B cell (primary cell): ENCODE results near the gene RALB. TPM values are rescaled to one million over a fixed set of nuclear protein-coding genes. Genes with fewer than 3 reads are reported as not detected.
A peak's percentile ranks its signal among the peaks of the same experiment; 100 is the strongest.
"Not testable (repeated sequence)": the region's sequence is repeated elsewhere in the genome, so short reads cannot be mapped to it uniquely, and the experiment has no call there.

ENCODE experiments used
- ATAC-seq: fragments of 200-7000 bp; cut with Tn5 transposase; one replicate; pipeline ENCODE4 v1.10.0; 2021; ENCODE audit warnings: low read depth, mild to moderate bottlenecking, moderate number of reproducible peaks, moderate library complexity
- CTCF ChIA-PET: fragments of 350-600 bp; sonication (Branson Sonifier 250); formaldehyde crosslinking; loops from one replicate; lab custom pipeline; 2021; ENCODE audit warnings: antibody characterized with exemption, inconsistent platforms; lab: Charles Lee
- POLR2A ChIA-PET: fragments of 350-600 bp; sonication (Branson Sonifier 250); formaldehyde crosslinking; loops from one replicate; lab custom pipeline; 2021; ENCODE audit warnings: antibody characterized with exemption; lab: Charles Lee
- DNase-seq: peaks from one replicate; pipeline ENCODE4 v3.0.0; 2013
- H2AFZ ChIP-seq: 2 replicates; pipeline ENCODE4 v1.6.1; 2012; ENCODE audit warnings: mild to moderate bottlenecking, low read depth, low read length; ENCODE audit not compliant: insufficient read depth, poor library complexity, severe bottlenecking
- H3K27ac ChIP-seq, 2 donors: 1 replicate in 1 of 2; 2 replicates in 1 of 2; pipeline ENCODE4 v1.5.1; 2012 to 2013; ENCODE audit warnings: low read length in 2 of 2, mild to moderate bottlenecking in 2 of 2, moderate library complexity in 1 of 2
- H3K27me3 ChIP-seq, 4 experiments: fragments of 200-600 bp in 1 of 4; sonication (generic) in 1 of 4; replicated peaks in 1 of 4; 1 replicate in 2 of 4; 2 replicates in 2 of 4; pipeline versions ENCODE4 v1.6.1 to v1.7.0; 2013 to 2016; ENCODE audit warnings: low read length in 3 of 4, mild to moderate bottlenecking in 2 of 4, mixed read lengths in 1 of 4, moderate library complexity in 1 of 4; ENCODE audit not compliant: insufficient read depth in 4 of 4, control insufficient read depth in 3 of 4; ENCODE audit errors: control extremely low read depth in 1 of 4
- H3K36me3 ChIP-seq, 2 experiments: replicated peaks in 1 of 2; 1 replicate in 1 of 2; 2 replicates in 1 of 2; pipeline versions ENCODE4 v1.6.1 to v1.7.1; 2013; ENCODE audit warnings: low read length in 1 of 2; ENCODE audit not compliant: insufficient read depth in 2 of 2, control insufficient read depth in 1 of 2; ENCODE audit errors: control extremely low read depth in 1 of 2, extremely low read depth in 1 of 2
- H3K4me1 ChIP-seq, 2 donors: fragments of 200-600 bp in 1 of 2; sonication (generic) in 1 of 2; 1 replicate in 1 of 2; 2 replicates in 1 of 2; pipeline versions ENCODE4 v1.5.1 to v1.6.1; 2013 to 2017; ENCODE audit warnings: low read length in 2 of 2; ENCODE audit not compliant: control insufficient read depth in 2 of 2, insufficient read depth in 2 of 2
- H3K4me2 ChIP-seq: replicated peaks from 2 replicates; pipeline ENCODE3; 2012; ENCODE audit warnings: mild to moderate bottlenecking, low read depth, low read length; ENCODE audit not compliant: poor library complexity, severe bottlenecking
- H3K4me3 ChIP-seq, 5 experiments: fragments of 200-600 bp in 1 of 5; sonication (generic) in 1 of 5; 1 replicate in 3 of 5; 2 replicates in 2 of 5; pipeline versions ENCODE4 v1.5.1 to v1.7.0; 2011 to 2016; ENCODE audit warnings: low read length in 4 of 5, mild to moderate bottlenecking in 4 of 5, low read depth in 2 of 5, control low read depth in 1 of 5, moderate library complexity in 1 of 5; ENCODE audit not compliant: insufficient read depth in 1 of 5; ENCODE audit errors: control extremely low read depth in 1 of 5, extremely low read depth in 1 of 5
- H3K79me2 ChIP-seq: fragments of 200-600 bp; sonication (generic); one replicate; pipeline ENCODE4 v1.6.0; 2016; ENCODE audit warnings: low read length; ENCODE audit not compliant: control insufficient read depth, insufficient read depth
- H3K9ac ChIP-seq: fragments of 200-600 bp; sonication (generic); 2 replicates; pipeline ENCODE4 v1.6.1; 2017; ENCODE audit warnings: mild to moderate bottlenecking, low read length, moderate library complexity
- H3K9me3 ChIP-seq, 3 donors: one replicate each; pipeline versions ENCODE4 v1.6.1 to v1.7.1; 2013; ENCODE audit warnings: low read length in 2 of 3; ENCODE audit not compliant: control insufficient read depth in 2 of 3, insufficient read depth in 1 of 3; ENCODE audit errors: control extremely low read depth in 1 of 3
- H4K20me1 ChIP-seq: 2 replicates; pipeline ENCODE4 v1.6.0; 2012; ENCODE audit warnings: mild to moderate bottlenecking, low read length; ENCODE audit not compliant: insufficient read depth, control insufficient read depth, poor library complexity, severe bottlenecking
- H3K27ac Mint-ChIP-seq: one replicate; pipeline ENCODE4 v1.8.0; 2021; ENCODE audit warnings: mixed read lengths
- H3K27me3 Mint-ChIP-seq: one replicate; pipeline ENCODE4 v1.8.0; 2021; ENCODE audit warnings: mixed read lengths
- H3K4me1 Mint-ChIP-seq: one replicate; pipeline ENCODE4 v1.8.0; 2021; ENCODE audit warnings: mixed read lengths
- H3K4me3 Mint-ChIP-seq: one replicate; pipeline ENCODE4 v1.8.0; 2021; ENCODE audit warnings: mixed read lengths
- H3K9me3 Mint-ChIP-seq: one replicate; pipeline ENCODE4 v1.8.0; 2022; ENCODE audit warnings: mixed read lengths; ENCODE audit not compliant: insufficient read depth
- EZH2 ChIP-seq: IDR thresholded peaks from 2 replicates; pipeline ENCODE4 v1.6.1; 2012; ENCODE audit warnings: borderline replicate concordance, low read depth, mild to moderate bottlenecking, moderate library complexity, low read length; ENCODE audit not compliant: insufficient read depth, poor library complexity, severe bottlenecking
- WGBS: methylation state at CpG from one replicate; pipeline ENCODE4 v1.1.5; 2013; ENCODE audit warnings: missing lambda C conversion rate; ENCODE audit not compliant: insufficient coverage; 5-methylcytosine and 5-hydroxymethylcytosine counted together
- intact Hi-C: fragments of 100-400 bp; cut with micrococcal nuclease; formaldehyde crosslinking; loops from one replicate; pipeline ENCODE4 v1.10.0; 2022
- polyA plus RNA-seq: library from polyadenylated mRNA; depleted of rRNA; stranded (reverse); fragments of >200 nt; gene quantifications from 2 replicates; pipeline ENCODE4 v1.2.3, GENCODE V29; 2012
- total RNA-seq, 2 donors: library from RNA; stranded (reverse); fragments of 120-200 nt in 1 of 2; gene quantifications; 1 replicate in 1 of 2; 2 replicates in 1 of 2; pipeline versions ENCODE4 v1.2.3 to v1.2.4, GENCODE V29; 2013 to 2022
- TF ChIP-seq, protein P1 (sequence below): fragments of 200-600 bp; IDR thresholded peaks from one replicate; pipeline ENCODE4 v1.8.0; 2022; ENCODE audit warnings: antibody characterized with exemption, mild to moderate bottlenecking

The RALB gene
- total and polyA plus RNA-seq, 2 donors (not counting 1 experiment from before 2014, with no cell fraction given) = 19.3 to 35.9 TPM

DNA sequence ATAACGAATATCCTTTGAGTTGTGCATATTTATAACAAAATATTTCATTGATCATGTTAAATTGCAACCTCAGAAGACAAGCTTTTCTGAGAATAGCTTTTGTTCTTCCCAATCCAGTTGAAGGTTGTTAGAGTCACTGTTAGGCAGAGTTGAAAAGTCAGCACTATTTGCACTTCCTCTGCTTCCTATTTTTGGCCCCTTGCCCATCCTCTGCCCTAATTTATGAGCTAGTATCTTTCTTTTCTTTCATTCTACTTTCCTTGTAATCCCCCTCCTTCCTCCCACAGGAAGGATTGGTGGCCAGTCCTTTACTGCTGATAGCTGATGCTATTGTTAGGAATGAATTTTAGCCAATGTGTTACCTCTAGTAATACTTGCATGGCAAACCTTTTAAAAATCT lies 4.9 kb downstream of the RALB start:
- intact Hi-C loops = no loop called here
- Histone ChIP-seq H3K36me3 (peaks cover 0 to 3% of the 10 kb centered on the region in 2 experiments), H3K4me3 (peak overlapping the region in 1 of 5 experiments; percentile 9), H3K27ac (no peak overlapping the region), H3K9me3 (peaks cover 0 to 16% (median 7%) of the 10 kb centered on the region in 3 donors), H3K79me2 (peaks cover 85% of the 10 kb centered on the region), H3K4me1 (peaks cover 51 to 67% of the 10 kb centered on the region in 2 donors), H3K4me2 (no peak overlapping the region), H3K27me3 (no peaks in the 10 kb centered on the region), H4K20me1 (peaks cover 40% of the 10 kb centered on the region), H2AFZ (no peak overlapping the region), H3K9ac (no peak overlapping the region)
- H3K27ac Mint-ChIP-seq = no peak overlapping the region
- TF ChIP-seq, protein P1, sequence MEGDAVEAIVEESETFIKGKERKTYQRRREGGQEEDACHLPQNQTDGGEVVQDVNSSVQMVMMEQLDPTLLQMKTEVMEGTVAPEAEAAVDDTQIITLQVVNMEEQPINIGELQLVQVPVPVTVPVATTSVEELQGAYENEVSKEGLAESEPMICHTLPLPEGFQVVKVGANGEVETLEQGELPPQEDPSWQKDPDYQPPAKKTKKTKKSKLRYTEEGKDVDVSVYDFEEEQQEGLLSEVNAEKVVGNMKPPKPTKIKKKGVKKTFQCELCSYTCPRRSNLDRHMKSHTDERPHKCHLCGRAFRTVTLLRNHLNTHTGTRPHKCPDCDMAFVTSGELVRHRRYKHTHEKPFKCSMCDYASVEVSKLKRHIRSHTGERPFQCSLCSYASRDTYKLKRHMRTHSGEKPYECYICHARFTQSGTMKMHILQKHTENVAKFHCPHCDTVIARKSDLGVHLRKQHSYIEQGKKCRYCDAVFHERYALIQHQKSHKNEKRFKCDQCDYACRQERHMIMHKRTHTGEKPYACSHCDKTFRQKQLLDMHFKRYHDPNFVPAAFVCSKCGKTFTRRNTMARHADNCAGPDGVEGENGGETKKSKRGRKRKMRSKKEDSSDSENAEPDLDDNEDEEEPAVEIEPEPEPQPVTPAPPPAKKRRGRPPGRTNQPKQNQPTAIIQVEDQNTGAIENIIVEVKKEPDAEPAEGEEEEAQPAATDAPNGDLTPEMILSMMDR = no peak
- no peak for TF ChIP-seq EZH2
- CTCF ChIA-PET = interaction anchor here (1.3 to 1.6 kb wide), 2 partner anchors 55 to 81 kb away, joined by 5 to 14 read pairs; no protein-coding TSS in a partner anchor
- ATAC-seq (no peak), DNase-seq (no peak)
- peaks cover 53% of the 10 kb centered on the region for H3K4me1 Mint-ChIP-seq
- no CpG with 5 or more reads among the region's 1 CpG for WGBS
- H3K27me3 Mint-ChIP-seq = no peaks in the 10 kb centered on the region
- H3K9me3 Mint-ChIP-seq = peaks cover 4% of the 10 kb centered on the region
- POLR2A ChIA-PET = no interaction called here
- no peak overlapping the region for H3K4me3 Mint-ChIP-seq

DNA sequence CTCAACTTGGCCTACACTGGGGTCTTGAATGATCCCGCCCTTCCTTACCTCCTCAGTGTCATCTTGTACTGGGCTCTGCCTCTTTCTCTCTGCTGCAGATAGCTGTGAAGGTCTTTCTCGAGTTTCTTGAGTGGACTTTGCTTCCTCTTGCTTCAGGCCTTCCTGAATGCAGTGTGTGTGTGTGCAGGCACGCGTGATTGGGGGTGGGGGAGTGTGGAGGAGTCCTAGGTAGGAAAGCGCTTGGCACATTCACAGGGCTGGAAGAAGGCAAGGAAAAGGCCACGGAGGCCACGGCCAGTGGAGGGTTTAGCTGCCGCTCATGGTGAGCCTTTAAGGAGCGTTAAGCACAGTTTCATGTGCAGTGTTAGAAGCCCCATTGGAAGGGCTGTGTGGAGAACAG lies 5.5 kb downstream of the RALB start:
- ATAC-seq (no peak), DNase-seq (no peak)
- H4K20me1 ChIP-seq = peaks cover 43% of the 10 kb centered on the region
- H3K4me2 ChIP-seq = no peak overlapping the region
- peak overlapping the region in 1 of 5 experiments; percentile 9 for H3K4me3 ChIP-seq
- no peak for TF ChIP-seq EZH2
- TF ChIP-seq, protein P1 = no peak
- POLR2A ChIA-PET = no interaction called here
- Mint-ChIP-seq H3K9me3 (peaks cover 4% of the 10 kb centered on the region), H3K4me3 (no peak overlapping the region), H3K4me1 (peaks cover 52% of the 10 kb centered on the region), H3K27ac (no peak overlapping the region), H3K27me3 (no peaks in the 10 kb centered on the region)
- no peaks in the 10 kb centered on the region for H3K27me3 ChIP-seq
- H3K36me3 ChIP-seq = peaks cover 0 to 3% of the 10 kb centered on the region in 2 experiments
- CTCF ChIA-PET = interaction anchor here (1.0 kb wide), 1 partner anchor 83 kb away, joined by 3 read pairs; no protein-coding TSS in a partner anchor
- H3K27ac ChIP-seq = no peak overlapping the region
- H3K4me1 ChIP-seq = peaks cover 51 to 68% of the 10 kb centered on the region in 2 donors
- no peak overlapping the region for H3K9ac ChIP-seq
- 77% methylated on average over 9 of the region's 9 CpGs for WGBS
- H3K9me3 ChIP-seq = peaks cover 0 to 16% (median 7%) of the 10 kb centered on the region in 3 donors
- intact Hi-C loops = no loop called here
- no peak overlapping the region for H2AFZ ChIP-seq
- H3K79me2 ChIP-seq = peaks cover 89% of the 10 kb centered on the region

DNA sequence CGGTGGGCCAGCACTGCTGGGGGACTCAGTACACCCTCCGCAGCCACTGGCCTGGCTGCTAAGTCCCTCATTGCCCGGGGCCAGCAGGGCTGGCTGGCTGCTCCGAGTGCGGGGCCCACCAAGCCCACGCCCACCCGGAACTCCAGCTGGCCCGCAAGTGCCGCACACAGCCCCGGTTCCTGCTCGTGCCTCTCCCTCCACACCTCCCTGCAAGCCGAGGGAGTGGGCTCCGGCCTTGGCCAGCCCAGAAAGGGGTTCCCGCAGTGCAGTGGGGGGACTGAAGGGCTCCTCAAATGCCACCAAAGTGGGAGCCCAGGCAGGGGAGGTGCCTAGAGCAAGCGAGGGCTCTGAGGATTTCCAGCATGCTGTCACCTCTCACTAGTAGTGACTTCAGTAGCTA lies 7.3 kb downstream of the RALB start:
- H3K4me3 Mint-ChIP-seq, H3K4me3 ChIP-seq, H3K27me3 ChIP-seq, DNase-seq, intact Hi-C loops, H3K27me3 Mint-ChIP-seq, H3K27ac ChIP-seq, H3K9me3 Mint-ChIP-seq, H3K4me2 ChIP-seq, POLR2A ChIA-PET, H3K27ac Mint-ChIP-seq, H2AFZ ChIP-seq, H3K36me3 ChIP-seq, ATAC-seq, H3K9ac ChIP-seq: not testable (repeated sequence)
- peaks cover 50% of the 10 kb centered on the region for H4K20me1 ChIP-seq
- 100% methylated on average over 2 of the region's 15 CpGs for WGBS
- CTCF ChIA-PET = interaction anchor here (1.2 kb wide), 1 partner anchor 19 kb away, joined by 3 read pairs; no protein-coding TSS in a partner anchor
- H3K4me1 Mint-ChIP-seq = peaks cover 43% of the 10 kb centered on the region
- H3K9me3 ChIP-seq = peaks cover 0 to 16% (median 7%) of the 10 kb centered on the region in 3 donors
- peaks cover 84% of the 10 kb centered on the region for H3K79me2 ChIP-seq
- H3K4me1 ChIP-seq = peaks cover 47 to 63% of the 10 kb centered on the region in 2 donors
